ENCODE measurements around the gene BCAS3.

BCAS3 gene

DNA sequence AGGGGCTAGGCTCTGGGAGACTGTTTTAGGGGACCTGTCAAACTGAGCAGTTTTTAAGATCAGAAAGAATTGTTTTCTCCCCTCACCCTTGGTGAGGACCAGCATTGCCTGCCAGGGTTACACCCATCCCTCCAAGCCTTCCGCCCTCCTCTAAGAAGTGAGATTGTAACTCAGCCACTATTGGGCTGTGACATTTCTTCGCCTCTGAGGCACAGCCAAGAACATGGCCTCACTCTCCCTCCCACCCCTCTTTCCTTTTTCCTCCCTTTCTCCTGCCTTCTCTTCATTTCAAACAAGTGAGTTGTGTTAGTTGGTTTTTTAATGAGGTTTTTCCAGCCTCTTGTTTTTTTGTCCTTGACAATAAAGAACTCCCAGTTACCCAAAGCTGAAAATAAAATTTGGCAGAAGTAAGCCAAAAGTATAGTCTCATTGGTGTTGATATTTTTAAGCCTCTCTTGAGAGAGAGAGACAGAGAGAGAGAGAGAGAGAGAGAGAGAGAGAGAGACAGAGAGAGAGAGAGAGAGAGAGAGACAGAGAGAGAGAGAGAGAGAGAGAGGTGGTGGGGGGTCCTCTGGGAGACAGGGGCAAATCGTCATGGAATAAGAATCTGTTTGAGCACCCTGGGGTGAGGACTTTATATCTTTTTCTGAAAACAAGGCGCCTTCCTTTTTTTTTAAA is 644.8 kb downstream of the BCAS3 start:
- no peak for DNase-seq (ENCODE audit: low read depth)

DNA sequence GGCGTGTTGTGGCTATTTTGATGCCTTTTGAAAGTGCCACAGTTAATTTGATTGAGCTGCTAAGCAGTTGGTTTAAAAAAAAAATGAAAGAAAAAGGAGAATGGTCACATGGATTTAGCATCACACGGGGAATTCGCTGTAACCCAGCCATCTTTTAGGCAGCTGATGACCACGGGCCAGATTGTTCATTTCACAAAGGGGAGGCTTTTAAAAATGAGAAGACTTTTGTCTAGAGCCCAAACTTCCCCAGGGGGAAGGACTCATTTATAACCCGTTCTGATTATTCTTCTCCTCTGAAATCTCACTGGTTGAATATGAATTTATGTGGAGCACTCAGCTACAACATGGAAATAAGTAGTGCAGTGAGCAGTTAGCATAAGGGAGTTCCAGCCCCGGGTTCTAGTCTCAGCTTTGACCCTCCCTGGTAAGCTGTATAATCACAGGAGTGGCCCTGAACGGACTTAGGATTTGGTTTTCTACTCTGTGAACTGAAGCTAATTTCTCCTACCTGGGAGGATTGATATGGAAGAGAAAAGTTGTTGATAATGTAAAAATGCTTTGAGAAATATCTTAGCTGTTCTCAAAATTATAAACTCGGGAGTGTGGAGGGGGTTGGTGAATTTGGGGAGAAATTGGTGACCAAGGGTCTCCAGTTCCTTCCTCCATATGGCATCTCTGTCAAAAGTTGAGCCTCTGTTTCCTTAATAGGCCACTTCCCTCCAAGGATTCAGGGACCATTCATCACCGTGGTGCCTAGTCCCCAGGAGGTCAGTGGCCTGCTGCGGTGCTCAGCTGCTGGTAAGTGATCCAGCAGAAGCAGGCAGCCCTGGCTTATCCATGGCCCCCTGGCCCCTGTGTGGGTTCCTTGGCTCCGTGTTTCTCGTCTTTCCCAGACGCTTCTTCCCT is 645.6 kb downstream of the BCAS3 start:
- no peak for DNase-seq (ENCODE audit: low read depth)

DNA sequence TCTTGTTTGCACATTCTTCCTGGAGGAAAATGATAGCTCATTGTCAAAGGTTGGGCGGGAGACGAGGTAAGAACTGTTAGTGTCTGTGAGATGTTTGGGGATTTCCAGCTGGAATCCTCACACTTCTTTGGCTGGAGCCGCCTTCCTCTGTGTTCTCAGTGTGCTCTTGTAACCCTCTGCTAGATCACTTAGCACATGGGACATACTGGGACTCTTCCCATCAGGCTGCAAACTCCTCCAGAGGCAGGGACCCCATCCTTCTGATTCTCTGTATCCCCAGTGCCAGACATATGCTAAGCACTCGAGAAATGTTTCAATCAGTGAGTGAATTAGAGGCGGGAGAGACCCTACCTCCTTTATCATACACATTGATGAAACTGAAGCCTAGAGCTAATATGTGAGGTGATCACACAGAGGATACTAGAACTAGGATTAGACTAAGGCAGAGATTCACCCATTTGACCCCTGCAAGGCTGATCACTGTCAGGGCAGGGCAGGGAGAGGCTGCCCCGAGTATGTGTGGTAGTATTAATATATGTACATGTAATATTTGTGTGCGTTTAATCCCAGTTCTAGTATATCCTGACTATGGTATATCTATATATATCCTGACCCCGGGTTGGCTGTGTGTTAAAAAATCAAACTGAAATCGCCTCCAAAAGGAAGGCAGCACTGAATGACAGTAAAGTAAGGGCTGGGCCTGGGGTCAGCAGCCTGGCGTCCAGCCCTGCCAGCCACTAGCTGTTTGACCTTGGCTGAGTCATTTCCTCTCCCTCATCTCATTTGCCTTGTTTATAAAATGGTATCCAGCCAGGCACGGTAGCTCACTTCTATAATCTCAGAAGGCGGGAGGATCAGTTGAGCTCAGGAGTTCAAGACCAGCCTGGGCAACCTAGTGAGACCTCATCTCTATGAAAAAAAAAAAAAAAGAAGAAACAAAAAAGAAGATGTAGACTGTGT is 646.5 kb downstream of the BCAS3 start:
- no peak for DNase-seq (ENCODE audit: low read depth)

DNA sequence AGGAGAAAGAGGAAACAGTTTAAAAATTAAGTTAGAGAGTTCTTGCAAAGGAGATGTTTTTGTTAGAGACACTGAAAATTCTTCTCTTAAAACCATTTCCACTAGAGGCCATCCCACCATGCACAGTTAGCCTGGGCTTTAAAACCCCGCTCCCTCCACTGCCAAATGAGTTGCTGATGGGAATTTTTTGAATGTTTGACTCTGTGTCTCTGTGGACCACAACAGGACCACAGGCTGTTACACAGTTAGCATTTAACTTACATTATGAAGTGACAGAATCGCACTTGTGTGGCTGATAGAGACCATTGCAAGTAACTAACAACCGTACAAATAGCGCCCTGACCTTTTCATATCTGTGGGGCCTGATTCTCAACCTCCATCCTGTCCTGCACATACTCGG is 647.3 kb downstream of the BCAS3 start:
- DNase-seq (ENCODE audit: low read depth) = no peak

DNA sequence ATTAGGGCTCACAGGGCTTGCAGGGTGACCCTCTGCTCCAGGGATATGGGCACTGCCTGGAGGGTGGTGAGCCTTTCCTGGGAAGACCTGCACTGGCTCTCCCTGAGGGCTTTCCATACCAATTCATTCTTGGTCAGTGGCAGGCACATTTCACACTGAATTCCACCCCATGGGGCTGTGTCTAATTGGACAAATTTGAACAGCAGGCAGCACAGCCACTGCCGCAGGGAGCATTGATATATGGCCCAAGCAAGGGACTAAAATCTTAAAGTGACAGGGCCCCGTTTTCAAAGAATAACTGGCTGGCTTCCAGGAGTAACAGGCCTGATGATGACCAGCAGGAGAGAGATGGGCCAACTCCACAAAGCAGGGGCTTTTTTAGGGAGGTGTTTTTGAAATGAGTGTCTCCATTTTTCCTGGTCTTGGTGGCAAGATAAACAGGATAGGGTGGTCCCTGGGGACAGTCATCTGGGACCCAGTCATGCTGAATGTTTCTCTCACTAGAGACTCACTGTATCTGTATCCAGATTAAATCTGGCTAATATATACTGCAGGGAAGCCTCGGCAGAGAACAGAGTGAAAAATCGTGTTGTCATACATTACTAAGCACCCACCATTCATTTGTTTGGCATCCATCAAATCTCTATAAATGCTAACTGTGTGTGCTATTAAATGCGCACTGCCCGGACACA is 647.9 kb downstream of the BCAS3 start:
- DNase-seq (ENCODE audit: low read depth) = no peak

DNA sequence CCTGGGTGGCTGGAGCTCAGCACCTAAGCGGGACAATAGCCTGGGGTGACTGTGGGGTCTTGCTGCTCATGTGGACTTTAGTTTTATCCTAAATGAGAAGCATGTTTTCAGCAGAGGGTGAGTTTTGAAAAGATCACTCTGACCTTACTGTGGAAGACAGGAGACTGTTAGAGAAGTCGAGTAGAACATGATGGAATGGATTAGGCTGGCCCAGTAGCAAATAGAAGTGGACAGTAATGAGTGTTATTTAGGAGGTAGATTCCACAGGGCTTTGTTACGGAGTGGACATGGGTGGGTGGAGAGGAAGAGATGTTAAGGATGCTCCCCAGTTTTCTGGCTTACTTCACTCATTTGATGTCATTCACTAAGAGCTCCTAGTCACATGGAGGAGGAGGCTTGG is 648.7 kb downstream of the BCAS3 start:
- no peak for DNase-seq (ENCODE audit: low read depth)

DNA sequence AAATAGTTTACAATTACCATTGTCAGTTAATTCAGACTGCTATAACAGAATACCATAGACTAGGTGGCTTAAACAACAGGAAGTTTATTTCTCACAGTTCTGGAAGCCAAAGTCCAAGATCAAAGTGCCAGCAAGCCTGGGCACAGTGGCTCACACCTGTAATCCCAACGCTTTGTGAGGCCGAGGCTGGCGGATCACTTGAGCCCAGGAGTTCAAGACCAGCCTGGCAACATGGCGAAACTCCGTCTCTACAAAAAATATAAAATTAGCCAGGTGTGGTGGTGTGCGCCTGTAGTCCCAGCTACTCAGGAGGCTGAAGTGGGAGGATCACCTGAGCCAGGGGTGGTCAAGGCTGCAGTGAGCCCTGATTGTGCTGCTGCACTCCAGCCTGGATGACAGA is 650.7 kb downstream of the BCAS3 start:
- no peak for DNase-seq (ENCODE audit: low read depth)

DNA sequence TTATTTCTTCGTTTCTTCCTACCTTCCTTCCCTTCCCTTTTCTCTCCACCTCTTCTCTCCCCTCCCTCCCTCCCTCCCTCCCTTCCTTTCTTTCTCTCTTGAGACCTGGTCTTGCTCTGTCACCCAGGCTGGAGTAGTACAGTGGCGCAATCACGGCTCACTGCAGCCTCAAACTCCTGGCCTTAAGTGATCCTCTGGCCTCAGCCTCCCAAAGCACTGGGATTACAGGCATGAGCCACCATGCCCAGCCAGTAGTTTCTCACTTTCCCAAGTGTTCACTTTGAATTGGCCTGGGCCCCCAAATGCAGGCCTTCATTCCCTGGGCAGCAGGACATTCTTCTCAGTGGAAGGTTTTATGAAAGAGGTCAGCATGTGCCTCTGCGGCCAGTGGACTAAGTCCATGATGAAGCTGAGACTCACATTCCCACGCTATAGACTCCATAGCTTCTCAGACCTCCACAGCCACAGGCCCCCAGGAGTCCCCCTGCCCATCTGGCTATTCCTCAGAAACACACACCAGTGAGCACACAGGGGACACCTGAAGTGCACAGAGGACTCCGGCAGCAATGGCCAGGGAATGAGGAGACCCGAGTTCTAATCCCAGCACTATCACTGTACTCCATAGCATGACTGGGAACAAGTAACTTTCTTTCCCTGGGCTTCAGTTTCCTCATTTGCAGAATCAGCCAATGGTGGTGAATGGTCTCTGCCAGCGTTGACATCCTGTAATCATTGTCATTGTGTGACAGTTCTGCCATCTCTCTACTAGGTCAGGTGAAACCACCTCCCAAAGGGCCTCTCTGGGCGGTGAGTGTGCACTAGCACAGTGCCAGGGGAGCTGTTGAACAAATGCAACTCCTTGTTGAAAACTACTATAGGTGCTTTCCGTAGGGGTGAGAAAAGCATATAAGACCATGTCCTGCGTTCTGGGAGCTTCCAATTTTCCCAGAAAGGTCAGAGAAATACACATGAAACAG is 652.8 kb downstream of the BCAS3 start:
- DNase-seq (ENCODE audit: low read depth) = no peak

DNA sequence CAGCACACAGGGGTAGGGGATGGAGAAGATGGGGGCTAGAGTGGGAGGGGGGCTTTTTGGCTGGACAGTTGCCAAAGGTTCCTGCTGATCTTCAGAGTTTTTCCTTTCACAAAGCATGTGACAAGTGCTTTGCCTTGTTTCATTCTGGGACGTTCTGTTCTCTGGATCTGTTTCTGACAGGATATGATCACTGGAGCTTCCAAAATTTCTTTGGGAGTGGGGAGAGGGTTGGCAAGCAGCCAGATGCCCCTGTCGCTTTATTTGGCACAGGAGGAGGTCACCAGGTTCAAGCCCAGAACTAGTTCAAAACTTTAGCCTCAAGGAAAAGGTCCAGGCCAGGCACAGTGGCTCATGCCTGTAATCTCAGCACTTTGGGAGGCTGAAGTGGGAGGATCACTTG is 653.5 kb downstream of the BCAS3 start:
- no peak for DNase-seq (ENCODE audit: low read depth)

DNA sequence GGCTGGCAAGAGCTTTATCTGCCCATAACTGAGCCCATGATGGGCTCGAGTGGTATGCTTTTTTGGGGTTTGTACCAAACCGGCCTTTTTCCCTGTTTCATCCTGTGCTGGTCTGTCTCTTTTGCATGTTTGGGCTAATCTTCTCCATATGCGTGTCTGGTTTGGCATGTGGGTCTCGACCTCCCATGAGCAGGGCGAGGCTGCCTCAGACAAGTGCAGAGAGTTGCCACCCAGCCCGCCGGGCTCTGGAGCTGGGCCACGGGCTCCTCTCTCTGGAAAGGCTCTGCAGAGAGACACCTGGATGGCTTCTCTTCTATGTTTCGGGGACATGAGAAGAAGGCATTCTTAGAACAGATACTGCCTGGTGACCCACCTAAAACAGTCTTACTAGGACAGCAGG is 654.2 kb downstream of the BCAS3 start:
- no peak for DNase-seq (ENCODE audit: low read depth)

DNA sequence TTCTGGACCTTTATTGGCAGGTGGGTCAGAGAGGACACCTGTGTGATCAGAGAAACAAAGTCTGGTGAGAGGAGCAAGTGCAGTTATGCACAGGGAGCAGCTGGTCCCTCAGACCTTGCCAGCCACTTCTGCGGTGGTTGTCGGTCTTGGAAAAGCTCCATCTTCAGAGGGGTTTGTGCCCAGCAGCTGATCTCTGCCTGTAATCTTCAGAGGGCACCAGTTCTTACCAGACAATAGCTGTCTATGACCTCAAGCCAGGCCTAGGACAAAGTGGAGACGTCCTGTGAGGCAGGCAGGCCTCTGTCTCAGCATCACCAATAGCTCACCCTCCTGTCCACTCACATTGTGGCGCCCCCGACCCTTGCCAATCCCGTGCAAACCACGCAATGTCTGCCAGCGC is 655.5 kb downstream of the BCAS3 start:
- DNase-seq (ENCODE audit: low read depth) = no peak

DNA sequence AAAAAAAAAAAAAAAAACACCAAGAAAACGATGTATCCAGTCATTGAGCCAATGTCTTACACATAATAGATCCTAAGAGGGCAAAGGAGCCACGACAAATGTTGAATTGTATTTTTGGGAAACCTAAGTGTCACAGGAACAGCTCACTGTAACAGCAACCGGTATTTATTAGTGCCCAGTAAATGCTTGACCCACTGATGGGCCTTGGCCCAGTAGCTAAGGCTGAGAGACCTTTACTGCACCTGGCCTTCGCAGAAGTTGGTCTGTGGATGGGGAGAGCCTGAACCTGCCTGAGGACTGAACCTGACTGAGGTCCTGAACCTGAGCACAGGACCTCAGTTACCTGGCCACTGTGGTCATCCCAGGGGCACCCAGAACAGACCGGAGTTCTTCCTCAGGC is 657.0 kb downstream of the BCAS3 start:
- DNase-seq (ENCODE audit: low read depth) = no peak

DNA sequence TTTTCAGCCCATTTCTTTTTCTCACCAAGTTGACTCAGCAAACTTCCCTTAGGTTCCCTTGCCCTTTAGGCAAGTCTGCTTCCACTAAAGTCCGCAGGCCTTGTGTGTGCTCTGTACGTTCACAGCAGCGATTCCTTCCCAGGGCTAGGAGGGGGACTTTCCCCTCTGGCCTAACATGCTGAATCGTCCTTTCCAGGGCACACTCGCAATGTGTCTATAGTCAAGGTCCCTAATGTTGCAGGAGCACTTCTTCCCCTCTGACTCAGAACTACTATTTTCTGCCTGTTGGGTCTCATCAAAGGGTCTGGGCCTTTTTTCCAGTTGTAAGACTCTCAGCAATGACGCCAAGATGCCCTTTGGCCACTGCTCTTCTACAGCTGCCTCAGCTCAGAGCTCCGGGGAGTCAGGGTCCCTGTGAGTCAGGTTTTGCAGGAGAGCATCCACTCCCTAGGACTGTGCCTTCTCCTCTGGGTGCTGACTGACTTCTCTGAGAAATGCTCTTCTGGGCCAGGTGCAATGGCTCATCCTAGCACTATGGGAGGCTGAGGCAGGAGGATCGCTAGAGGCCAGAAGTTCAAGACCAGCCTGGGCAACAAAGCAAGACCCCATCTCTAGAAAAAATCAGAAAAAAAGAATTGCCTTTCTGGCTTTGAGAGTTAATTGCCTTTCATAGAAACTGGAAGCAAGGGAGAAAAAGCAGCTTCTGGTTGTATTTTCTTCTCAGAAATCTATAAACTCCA is 657.6 kb downstream of the BCAS3 start:
- DNase-seq (ENCODE audit: low read depth) = no peak

DNA sequence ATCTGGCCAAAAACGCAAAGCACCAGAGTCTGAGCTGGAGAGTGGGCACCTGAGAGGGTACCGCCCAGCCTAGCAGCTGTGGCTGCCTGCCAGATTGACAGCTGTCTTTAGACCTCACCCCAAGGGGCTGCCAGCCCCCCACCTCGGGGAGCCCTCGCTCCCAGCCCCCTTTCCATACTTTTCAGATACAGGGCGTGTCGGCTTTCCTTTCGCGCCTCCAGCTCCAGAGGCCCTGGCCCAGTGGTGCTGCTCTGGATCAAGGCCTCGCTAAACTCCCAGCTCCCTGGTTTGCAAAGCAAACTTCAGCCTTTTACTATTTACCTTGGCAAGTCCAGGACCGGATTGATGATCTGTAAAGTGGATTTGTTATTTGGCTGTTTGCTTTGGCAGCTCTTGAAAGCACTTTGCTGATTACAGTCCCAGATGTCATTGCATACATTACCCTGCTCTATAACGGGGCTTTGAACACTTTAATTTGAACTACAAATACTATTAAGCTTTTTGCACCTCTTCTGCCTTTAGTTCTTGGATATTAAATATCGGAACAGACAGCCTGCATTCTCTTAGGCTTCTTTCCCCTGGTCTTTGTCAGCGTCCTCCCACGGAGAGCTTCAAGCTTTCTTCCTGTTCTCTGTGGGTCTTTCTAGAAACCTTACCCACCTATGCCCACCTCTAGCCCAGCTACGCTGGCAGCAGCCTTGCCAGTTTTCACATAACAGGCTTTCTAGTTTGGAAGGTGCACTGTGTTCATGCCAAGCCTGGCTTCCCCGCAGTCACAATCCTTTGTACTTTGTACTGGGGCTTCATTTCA is 658.4 kb downstream of the BCAS3 start:
- no peak for DNase-seq (ENCODE audit: low read depth)

DNA sequence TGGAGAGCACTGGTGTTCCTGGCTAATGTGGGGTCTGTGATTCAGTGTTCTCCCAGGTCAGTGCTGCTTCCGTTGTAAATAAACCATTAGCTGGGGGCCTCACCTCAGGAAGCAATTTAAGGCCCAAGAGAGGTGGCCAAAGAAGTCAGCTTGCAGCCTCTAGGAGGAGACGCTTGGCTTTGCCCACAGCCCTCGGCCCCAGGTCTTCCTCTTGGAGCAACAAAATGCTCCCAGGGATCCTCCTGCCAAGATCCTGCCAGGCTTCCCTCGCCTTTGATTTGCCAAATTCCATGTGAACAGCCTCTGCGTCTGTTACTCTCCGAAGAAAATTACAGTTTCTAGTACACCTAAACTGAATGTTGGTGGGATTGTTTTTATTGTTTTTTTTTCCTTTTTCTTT is 659.6 kb downstream of the BCAS3 start:
- no peak for DNase-seq (ENCODE audit: low read depth)

DNA sequence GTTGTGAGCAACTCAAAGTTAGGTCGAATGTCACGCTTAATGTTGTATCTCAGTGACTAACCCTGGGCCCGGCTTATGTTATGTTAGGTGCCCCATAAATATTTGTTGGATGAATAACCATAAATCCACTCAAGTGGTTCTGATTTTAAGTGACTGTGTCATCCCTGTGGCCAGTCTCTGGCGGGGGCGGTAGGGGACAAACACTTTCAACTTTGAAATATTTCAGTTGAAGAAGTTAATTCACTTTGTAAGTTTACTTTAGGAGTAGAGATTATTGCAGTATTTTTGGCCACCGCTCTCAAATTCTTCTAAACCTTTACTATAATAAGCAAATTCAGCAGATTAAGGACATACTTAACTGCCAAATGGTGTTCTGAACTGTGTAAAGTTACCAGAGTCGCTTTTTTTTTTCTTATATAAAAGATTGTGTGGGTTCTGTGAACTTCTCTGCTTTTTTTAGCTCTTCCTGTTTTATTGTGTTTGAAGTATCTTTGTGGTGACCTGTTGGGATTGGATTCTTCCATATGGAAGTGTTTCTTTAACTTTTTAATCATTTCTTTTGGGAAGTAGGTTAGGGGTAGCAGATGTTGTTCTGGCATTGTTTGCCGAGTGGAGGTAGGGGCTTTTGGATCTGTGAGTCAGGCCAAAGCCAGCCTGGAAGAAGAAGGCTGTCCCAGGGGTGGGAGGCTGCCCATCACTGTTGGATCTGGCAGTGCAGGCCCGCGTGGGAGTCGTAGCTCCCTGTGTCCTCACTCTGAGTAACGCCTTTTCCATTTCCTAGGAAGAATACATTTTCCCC is 660.5 kb downstream of the BCAS3 start:
- no peak for DNase-seq (ENCODE audit: low read depth)

DNA sequence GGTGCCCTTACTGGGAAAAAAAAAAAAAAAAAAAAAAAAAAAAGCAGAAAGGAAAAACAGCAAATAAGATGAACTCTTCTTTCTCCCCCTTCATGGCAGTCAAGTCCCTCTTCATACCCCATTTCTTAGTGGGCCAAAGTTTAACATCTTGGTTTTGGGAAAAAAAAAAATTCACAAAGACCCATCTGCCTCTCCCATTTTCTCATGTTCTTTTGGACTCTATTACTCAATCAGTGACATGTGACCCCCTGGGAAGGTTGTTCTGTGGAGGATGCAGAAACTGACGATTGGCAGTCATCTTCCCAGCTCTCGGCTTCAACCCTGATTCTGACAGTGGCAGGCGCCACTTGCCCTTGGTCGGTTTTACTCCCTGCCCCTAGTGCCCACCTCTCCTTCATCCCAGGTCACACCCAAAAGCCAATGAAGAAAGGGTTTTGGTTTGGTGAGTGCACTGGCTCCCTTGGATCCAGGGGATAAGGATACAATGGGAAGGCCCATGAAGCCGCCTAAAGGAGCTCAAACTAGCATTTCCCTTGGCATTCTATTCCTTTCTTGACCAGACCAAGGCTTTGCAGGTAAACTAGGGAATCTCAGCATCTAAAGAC is 661.3 kb downstream of the BCAS3 start:
- DNase-seq (ENCODE audit: low read depth) = no peak

Measured in activated T-helper 1 cell treated with Interleukin-2 at 50 U/mL for 16 hours (primary cell).